Activated CD4-positive, alpha-beta T cell treated with anti-CD3 and anti-CD28 coated beads, Interleukin-2, Interleukin-6, amounts not matched to agents 100 ng/mL and 50 ng/mL, durations not matched to agents 16 hours and 8 hours (primary cell): ENCODE measurements around the gene LPAR1.
"Not testable (repeated sequence)": the region's sequence is repeated elsewhere in the genome, so short reads cannot be mapped to it uniquely, and the experiment has no call there.

Source experiments
- DNase-seq: peaks from one replicate; pipeline ENCODE4 v3.0.0-alpha.2; 2020

The LPAR1 gene

GRCh38 chr9:111038331-111039230 is at the start of gene LPAR1:
LPAR1 (minus strand) TSS chr9:111038470; CDS start chr9:110972117, 66,353 bp downstream.
- DNase-seq: no peak

- no peak for DNase-seq
These were observed 40.2 kb upstream of the LPAR1 start for GRCh38 chr9:111078391-111079038.

GRCh38 chr9:111076519-111076918 is 38.2 kb upstream of the LPAR1 start:
- no peak for DNase-seq

GRCh38 chr9:111076042-111076441 is 37.8 kb upstream of the LPAR1 start:
- DNase-seq: no peak

GRCh38 chr9:111074395-111074794 is 36.1 kb upstream of the LPAR1 start:
- no peak for DNase-seq

GRCh38 chr9:111069183-111069582 is 30.9 kb upstream of the LPAR1 start:
- no peak for DNase-seq

GRCh38 chr9:111068771-111069170 is 30.5 kb upstream of the LPAR1 start:
- DNase-seq: no peak

GRCh38 chr9:111068383-111068730 is 30.1 kb upstream of the LPAR1 start:
- DNase-seq: no peak

- no peak for DNase-seq
These were observed 28.2 kb upstream of the LPAR1 start for GRCh38 chr9:111066468-111066867.

- DNase-seq: no peak
These were observed 27.1 kb upstream of the LPAR1 start for GRCh38 chr9:111065414-111065813.

GRCh38 chr9:111064160-111064837 is 26.0 kb upstream of the LPAR1 start:
- DNase-seq: no peak

- no peak for DNase-seq
These were observed 25.1 kb upstream of the LPAR1 start for GRCh38 chr9:111063332-111063731.

- no peak for DNase-seq
These were observed 19.9 kb upstream of the LPAR1 start for GRCh38 chr9:111058166-111058565.

GRCh38 chr9:111056538-111056937 is 18.3 kb upstream of the LPAR1 start:
- DNase-seq: no peak

- DNase-seq: no peak
These were observed 14.5 kb upstream of the LPAR1 start for GRCh38 chr9:111052791-111053190.

GRCh38 chr9:111051400-111051799 is 13.1 kb upstream of the LPAR1 start:
- DNase-seq: no peak

GRCh38 chr9:111050819-111051218 is 12.5 kb upstream of the LPAR1 start:
- no peak for DNase-seq

- DNase-seq: not testable (repeated sequence)
These were observed 9.0 kb upstream of the LPAR1 start for GRCh38 chr9:111047287-111047686.

GRCh38 chr9:111041902-111042301 is 3.6 kb upstream of the LPAR1 start:
- no peak for DNase-seq

GRCh38 chr9:111040494-111040893 is 2.2 kb upstream of the LPAR1 start:
- no peak for DNase-seq

- no peak for DNase-seq
These were observed 1.1 kb upstream of the LPAR1 start for GRCh38 chr9:111039231-111039906.

- no peak for DNase-seq
These were observed 451 bp downstream of the LPAR1 start for GRCh38 chr9:111037708-111038330.

GRCh38 chr9:111037356-111037707 is 938 bp downstream of the LPAR1 start:
- no peak for DNase-seq
